HG02884 (cell line): ENCODE data around the gene BDKRB2.
"Not testable (repeated sequence)": the region's sequence is repeated elsewhere in the genome, so short reads cannot be mapped to it uniquely, and the experiment has no call there.

ENCODE experiments used
- ATAC-seq: cut with Tn5 transposase; IDR thresholded peaks from one replicate; pipeline ENCODE4 v1.9.1; 2021; ENCODE audit warnings: mild to moderate bottlenecking, moderate library complexity; ENCODE audit not compliant: unreplicated experiment

Gene BDKRB2

GRCh38 chr14:96221841-96222240 is 17.2 kb downstream of the BDKRB2 start:
- ATAC-seq = no peak

GRCh38 chr14:96224480-96225096 is 19.9 kb downstream of the BDKRB2 start:
- no peak for ATAC-seq

- no peak for ATAC-seq
These were observed 20.6 kb downstream of the BDKRB2 start for GRCh38 chr14:96225213-96225612.

- no peak for ATAC-seq
These were observed 21.1 kb downstream of the BDKRB2 start for GRCh38 chr14:96225745-96226151.

GRCh38 chr14:96227428-96227827 is 22.8 kb downstream of the BDKRB2 start:
- ATAC-seq = no peak

GRCh38 chr14:96229315-96229714 is 24.7 kb downstream of the BDKRB2 start:
- no peak for ATAC-seq

GRCh38 chr14:96231056-96231455 is 26.4 kb downstream of the BDKRB2 start:
- no peak for ATAC-seq

DNA sequence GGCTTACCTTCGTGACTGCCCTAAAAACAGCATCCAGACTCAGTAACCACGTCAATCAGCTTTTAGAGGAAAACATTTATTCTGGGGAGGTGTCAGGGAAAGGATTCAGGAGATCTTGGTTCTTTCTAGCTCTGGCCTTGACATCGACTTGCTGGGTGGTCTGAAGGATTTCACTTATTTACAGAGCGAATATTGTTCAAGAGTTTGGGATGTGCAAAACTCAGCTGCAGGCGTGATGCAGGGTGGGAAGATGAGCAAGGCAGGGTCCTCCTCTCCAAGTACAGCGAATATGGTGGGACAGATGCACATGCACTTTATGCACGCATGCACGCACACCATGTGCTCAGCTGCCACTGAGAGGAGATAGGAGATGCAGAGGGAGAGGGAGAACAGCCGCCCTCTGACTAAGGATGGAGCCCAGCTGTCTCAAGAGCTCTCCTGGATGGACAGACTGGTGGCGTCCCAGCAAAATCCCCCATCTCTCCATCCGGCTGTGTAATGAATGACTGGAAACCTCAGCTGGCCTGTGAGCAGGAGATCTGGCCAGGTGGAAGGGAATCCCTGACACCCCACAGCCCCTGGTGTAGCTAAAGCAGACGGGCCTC is 27.0 kb downstream of the BDKRB2 start:
- no peak for ATAC-seq

- no peak for ATAC-seq
These were observed 27.9 kb downstream of the BDKRB2 start for GRCh38 chr14:96232506-96232905.

DNA sequence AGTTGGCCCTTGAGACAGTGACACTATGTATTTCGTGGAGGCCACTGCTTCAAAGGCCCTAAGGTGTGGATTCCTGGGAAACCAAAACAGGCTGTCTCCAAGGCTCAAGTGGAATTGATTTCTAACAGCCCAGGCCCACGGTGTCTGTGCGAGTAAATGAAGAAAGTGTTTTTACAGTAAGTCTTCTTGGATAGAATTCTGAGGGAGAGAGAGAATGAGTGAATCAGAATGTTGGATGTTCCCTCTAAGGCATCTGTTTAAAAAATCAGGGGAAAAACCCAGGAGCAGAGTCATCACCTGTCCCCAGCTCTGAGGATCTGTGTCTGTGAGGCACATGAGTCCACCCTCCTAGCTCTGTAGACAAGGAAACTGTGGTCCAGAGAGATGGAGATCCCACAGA is 29.0 kb downstream of the BDKRB2 start:
- ATAC-seq = no peak

DNA sequence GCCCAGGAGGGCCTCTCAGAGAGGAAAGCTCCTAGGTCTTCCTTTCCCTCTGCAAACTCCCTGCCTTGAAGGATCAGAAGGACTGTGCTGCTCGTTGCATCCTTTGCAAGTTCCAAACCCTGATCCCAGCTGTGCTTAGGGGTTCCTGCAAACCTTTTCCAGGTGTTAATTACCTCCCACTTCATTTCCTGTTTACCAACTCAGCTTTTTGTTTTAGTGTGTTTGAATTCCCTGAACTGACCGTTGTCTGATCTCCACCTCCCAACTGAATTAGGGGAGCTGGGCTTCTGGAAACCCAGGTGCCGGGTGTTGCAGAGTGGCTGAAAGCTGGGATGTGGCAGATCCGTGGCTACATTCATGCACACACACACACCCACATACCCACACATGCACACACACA is 30.8 kb downstream of the BDKRB2 start:
- ATAC-seq = no peak

GRCh38 chr14:96237641-96238040 is 33.0 kb downstream of the BDKRB2 start:
- ATAC-seq = no peak

DNA sequence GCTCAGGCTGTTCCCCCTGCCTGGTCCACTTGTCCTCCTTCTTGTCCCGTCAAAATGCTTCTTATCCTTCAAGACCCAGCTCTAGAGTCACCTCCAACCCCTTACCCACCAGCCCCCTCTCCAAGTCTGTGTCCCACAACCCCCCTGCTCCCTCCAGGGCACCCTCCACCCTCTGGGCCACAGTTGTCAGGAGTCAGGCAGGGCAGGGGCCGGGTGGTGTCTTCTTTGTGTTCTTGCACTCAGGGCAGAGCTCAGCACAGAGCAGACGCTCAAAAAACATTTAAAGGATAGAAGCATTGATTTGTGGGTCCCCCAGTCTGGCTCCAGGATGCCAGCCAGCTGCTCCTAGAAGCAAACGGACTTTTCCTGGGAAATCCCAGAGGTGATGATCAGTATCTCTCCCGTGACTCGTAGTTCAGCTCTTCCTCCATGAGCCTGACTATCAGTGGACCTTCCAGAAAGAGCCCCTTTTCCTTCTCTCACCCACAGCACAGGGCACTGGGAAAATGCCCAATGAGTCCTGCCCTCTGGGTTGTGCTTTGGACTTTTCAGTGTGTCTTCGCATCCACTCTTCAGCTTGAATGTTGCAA is 34.1 kb downstream of the BDKRB2 start:
- ATAC-seq = no peak

DNA sequence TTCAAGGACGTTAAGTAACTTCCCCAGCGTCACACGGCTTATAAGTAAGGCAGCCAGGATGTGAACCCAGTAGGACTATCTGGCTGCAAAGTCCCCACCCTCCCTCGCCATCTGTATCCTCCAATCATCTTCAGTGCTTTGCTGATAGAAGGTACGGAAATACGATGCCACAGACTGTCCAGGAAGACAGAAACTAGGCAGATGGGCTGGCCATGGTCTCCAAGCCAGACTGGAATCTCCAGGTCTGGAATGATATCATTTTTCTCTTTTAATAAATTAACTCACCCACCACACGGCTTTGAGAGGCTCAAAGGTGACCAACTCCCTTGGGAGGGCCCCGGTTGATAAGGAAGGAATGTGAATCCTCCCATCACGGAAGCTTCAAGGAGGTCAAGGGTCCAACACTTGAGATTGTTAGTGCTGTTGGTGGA is 35.1 kb downstream of the BDKRB2 start:
- ATAC-seq = no peak

DNA sequence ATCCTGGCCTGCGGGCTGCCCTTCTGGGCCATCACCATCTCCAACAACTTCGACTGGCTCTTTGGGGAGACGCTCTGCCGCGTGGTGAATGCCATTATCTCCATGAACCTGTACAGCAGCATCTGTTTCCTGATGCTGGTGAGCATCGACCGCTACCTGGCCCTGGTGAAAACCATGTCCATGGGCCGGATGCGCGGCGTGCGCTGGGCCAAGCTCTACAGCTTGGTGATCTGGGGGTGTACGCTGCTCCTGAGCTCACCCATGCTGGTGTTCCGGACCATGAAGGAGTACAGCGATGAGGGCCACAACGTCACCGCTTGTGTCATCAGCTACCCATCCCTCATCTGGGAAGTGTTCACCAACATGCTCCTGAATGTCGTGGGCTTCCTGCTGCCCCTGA is 36.0 kb downstream of the BDKRB2 start:
- ATAC-seq = no peak

- ATAC-seq = no peak
These were observed 37.5 kb downstream of the BDKRB2 start for GRCh38 chr14:96242126-96242525.

GRCh38 chr14:96243785-96244184 is 39.1 kb downstream of the BDKRB2 start:
- no peak for ATAC-seq

DNA sequence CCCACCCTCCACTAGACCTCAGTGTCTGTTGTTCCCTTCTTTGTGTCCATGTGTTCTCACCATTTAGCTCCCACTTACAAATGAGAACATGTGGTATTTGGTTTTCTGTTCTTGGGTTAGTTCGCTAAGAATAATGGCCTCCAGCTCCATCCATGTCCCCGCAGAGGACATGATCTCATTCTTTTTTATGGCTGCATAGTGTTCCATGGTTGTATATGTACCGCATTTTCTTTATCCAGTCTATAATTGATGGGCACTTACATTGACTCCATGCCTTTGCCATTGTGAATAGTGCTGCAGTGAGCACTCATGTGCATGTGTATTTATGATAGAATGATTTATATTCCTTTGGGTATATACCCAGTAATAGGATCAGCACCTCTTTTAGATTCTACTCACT is 40.4 kb downstream of the BDKRB2 start:
- not testable (repeated sequence) for ATAC-seq

- no peak for ATAC-seq
These were observed 41.3 kb downstream of the BDKRB2 start for GRCh38 chr14:96245710-96246538.

GRCh38 chr14:96246539-96246847 is 41.9 kb downstream of the BDKRB2 start:
- no peak for ATAC-seq

GRCh38 chr14:96247031-96247430 is 42.4 kb downstream of the BDKRB2 start:
- ATAC-seq = no peak

GRCh38 chr14:96249029-96249428 is 44.4 kb downstream of the BDKRB2 start:
- ATAC-seq = no peak
